GM23338 (cell line): ENCODE measurements around the gene PLD1.

ENCODE experiments used
- CREB1 ChIP-seq: fragments of 250-450 bp; sonication (Bioruptor Pico); IDR thresholded peaks from 2 replicates; pipeline ENCODE4 v1.5.0; 2020; ENCODE audit warnings: low read depth, mild to moderate bottlenecking, moderate library complexity
- CTCF ChIP-seq, 2 experiments: fragments of 200-600 bp in 1 of 2; sonication (generic) in 1 of 2; conservative IDR thresholded peaks; 2 replicates each; pipeline versions ENCODE4 v1.5.1 to v1.6.1; 2016 to 2017; ENCODE audit warnings: antibody characterized with exemption in 2 of 2, low read depth in 2 of 2, mild to moderate bottlenecking in 2 of 2, moderate library complexity in 1 of 2
- EZH2 ChIP-seq: fragments of 200-600 bp; sonication (generic); IDR thresholded peaks from one replicate; pipeline ENCODE4 v1.8.0; 2017; ENCODE audit warnings: antibody characterized with exemption, mild to moderate bottlenecking, low read depth; ENCODE audit not compliant: unreplicated experiment
- JUNB ChIP-seq: IDR thresholded peaks from one replicate; pipeline ENCODE4 v1.6.1; 2016; ENCODE audit warnings: antibody characterized with exemption; ENCODE audit not compliant: unreplicated experiment
- POLR2AphosphoS5 ChIP-seq: IDR thresholded peaks from 2 replicates; pipeline ENCODE4 v1.6.1; 2016; ENCODE audit warnings: antibody characterized with exemption, low read depth
- REST ChIP-seq: IDR thresholded peaks from one replicate; pipeline ENCODE4 v1.6.1; 2018; ENCODE audit warnings: antibody characterized with exemption; ENCODE audit not compliant: unreplicated experiment
- STAT1 ChIP-seq: IDR thresholded peaks from one replicate; pipeline ENCODE4 v1.6.1; 2016; ENCODE audit warnings: antibody characterized with exemption; ENCODE audit not compliant: unreplicated experiment
- ZNF331 ChIP-seq: fragments of 250-450 bp; sonication (Bioruptor Pico); IDR thresholded peaks from 2 replicates; pipeline ENCODE4 v1.5.0; 2020; ENCODE audit warnings: low read depth, mild to moderate bottlenecking, moderate library complexity

DNA sequence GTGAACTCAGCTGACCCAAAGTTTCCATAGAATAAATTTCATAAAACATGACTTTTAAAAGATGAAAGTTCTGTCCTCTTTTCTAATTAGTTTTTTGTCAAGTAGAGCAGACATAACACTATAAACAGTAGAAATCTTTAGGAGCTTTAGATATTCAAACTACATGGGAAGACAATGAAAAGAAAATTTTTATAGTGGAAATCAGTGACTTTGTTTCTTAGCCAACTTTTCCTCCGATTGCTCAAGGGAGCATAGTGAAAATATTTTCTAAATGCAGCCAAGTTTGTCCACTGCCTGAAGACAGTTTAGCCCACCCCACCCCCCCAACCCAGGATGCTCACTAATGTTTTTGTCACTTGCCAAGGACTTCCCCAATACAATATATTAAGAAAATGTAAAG, 114.9 kb downstream of the PLD1 start:
- TF ChIP-seq CTCF (conservative IDR thresholded peaks at IDR 0.05; ENCODE audit: low read depth in 2 of 2) = no peak
- no peak for TF ChIP-seq ZNF331 (CRISPR knock-in tag)
- TF ChIP-seq CREB1 = no peak
- no peak for TF ChIP-seq STAT1
- no peak for TF ChIP-seq POLR2AphosphoS5
- no peak for TF ChIP-seq REST
- no peak for TF ChIP-seq JUNB
- TF ChIP-seq EZH2 = no peak
